H1 (cell line): ENCODE results near the gene TNF. TPM values are rescaled to one million over a fixed set of nuclear protein-coding genes. Genes with fewer than 3 reads are reported as not detected.

ENCODE experiments used
- CTCF ChIA-PET: fragments of 300-600 bp; sonication (Branson Sonifier 250); formaldehyde crosslinking; loops from one replicate; lab custom pipeline; 2021; ENCODE audit not compliant: partially characterized antibody; lab: Charles Lee
- POLR2A ChIA-PET: fragments of 300-600 bp; sonication (Branson Sonifier 250); formaldehyde crosslinking; loops from one replicate; lab custom pipeline; 2021; ENCODE audit warnings: inconsistent platforms; ENCODE audit not compliant: partially characterized antibody; lab: Charles Lee
- DNase-seq, 2 experiments: peaks; one replicate each; pipeline versions ENCODE4 v3.0.0 to v3.0.0-alpha.2; 2010 to 2022; ENCODE audit warnings: low spot score in 2 of 2, low read depth in 1 of 2, mixed read lengths in 1 of 2
- FAIRE-seq: peaks from 2 replicates; lab custom pipeline; 2011; peaks lifted over from hg19 to GRCh38; lab: Jason Lieb, UNC
- H2AFZ ChIP-seq: 2 replicates; pipeline ENCODE4 v1.8.1; 2012; ENCODE audit warnings: low read length, inconsistent platforms
- H2AK5ac ChIP-seq: 2 replicates; pipeline ENCODE4 v1.6.1; 2013; ENCODE audit warnings: low read depth, low read length
- H2BK120ac ChIP-seq: replicated peaks from 2 replicates; pipeline ENCODE3; 2013; ENCODE audit warnings: low read depth, low read length, inconsistent platforms
- H2BK12ac ChIP-seq: 2 replicates; pipeline ENCODE4 v1.6.1; 2013; ENCODE audit warnings: low read depth, low read length
- H2BK15ac ChIP-seq: 2 replicates; pipeline ENCODE4 v1.6.1; 2013; ENCODE audit warnings: low read length
- H2BK20ac ChIP-seq: 2 replicates; pipeline ENCODE4 v1.6.1; 2013; ENCODE audit warnings: low read length
- H2BK5ac ChIP-seq: 2 replicates; pipeline ENCODE4 v1.6.1; 2013; ENCODE audit warnings: low read depth, low read length
- H3K14ac ChIP-seq: 2 replicates; pipeline ENCODE4 v1.6.1; 2013; ENCODE audit warnings: inconsistent platforms; ENCODE audit not compliant: insufficient read length
- H3K18ac ChIP-seq: 2 replicates; pipeline ENCODE4 v1.6.1; 2013; ENCODE audit warnings: low read length; ENCODE audit errors: extremely low read depth
- H3K23ac ChIP-seq: 2 replicates; pipeline ENCODE4 v1.6.1; 2013; ENCODE audit warnings: inconsistent platforms; ENCODE audit not compliant: insufficient read length
- H3K23me2 ChIP-seq: 2 replicates; pipeline ENCODE4 v1.6.1; 2013; ENCODE audit warnings: low read depth, low read length
- H3K27ac ChIP-seq: 2 replicates; pipeline ENCODE4 v1.6.1; 2011; ENCODE audit warnings: low read depth, low read length, inconsistent platforms
- H3K27me3 ChIP-seq, 4 experiments: replicated peaks in 1 of 4; 1 replicate in 1 of 4; 2 replicates in 3 of 4; pipeline versions ENCODE4 v1.6.1 to v1.8.1; 2011 to 2013; ENCODE audit warnings: low read length in 3 of 4, mild to moderate bottlenecking in 3 of 4, inconsistent platforms in 2 of 4, mixed read lengths in 2 of 4, moderate library complexity in 1 of 4; ENCODE audit not compliant: control insufficient read depth in 3 of 4, insufficient read depth in 3 of 4; ENCODE audit errors: extremely low read depth in 1 of 4
- H3K36me3 ChIP-seq, 4 experiments: 2 replicates each; pipeline versions ENCODE4 v1.6.1 to v1.8.1; 2011 to 2013; ENCODE audit warnings: mild to moderate bottlenecking in 4 of 4, low read length in 3 of 4, moderate library complexity in 2 of 4, control low read depth in 1 of 4, inconsistent platforms in 1 of 4; ENCODE audit not compliant: insufficient read depth in 4 of 4, control insufficient read depth in 2 of 4
- H3K4ac ChIP-seq: replicated peaks from 2 replicates; pipeline ENCODE3; 2013; ENCODE audit warnings: low read length, low read depth, mixed read lengths, inconsistent platforms; ENCODE audit not compliant: insufficient read length
- H3K4me1 ChIP-seq, 4 experiments: replicated peaks in 1 of 4; 1 replicate in 1 of 4; 2 replicates in 3 of 4; pipeline versions ENCODE4 v1.6.1 to v1.8.1; 2011 to 2013; ENCODE audit warnings: low read length in 3 of 4, inconsistent platforms in 2 of 4, mixed read lengths in 1 of 4; ENCODE audit not compliant: insufficient read depth in 4 of 4, control insufficient read depth in 3 of 4
- H3K4me2 ChIP-seq, 2 experiments: 2 replicates each; pipeline versions ENCODE4 v1.6.1 to v1.8.1; 2011 to 2013; ENCODE audit warnings: low read depth in 2 of 2, low read length in 2 of 2, control low read depth in 1 of 2, inconsistent platforms in 1 of 2, mild to moderate bottlenecking in 1 of 2; ENCODE audit not compliant: insufficient read depth in 1 of 2
- H3K4me3 ChIP-seq, 4 experiments: fragments of 200-600, 300-600 bp in 1 of 4; sonication (generic), shearing (Covaris generic), sonication (Bioruptor Twin) in 1 of 4; 2 replicates each; pipeline versions ENCODE4 v1.5.1 to v1.8.1; 2011 to 2016; ENCODE audit warnings: low read length in 4 of 4, low read depth in 3 of 4, control low read depth in 2 of 4, inconsistent platforms in 2 of 4, mild to moderate bottlenecking in 2 of 4, mixed read lengths in 1 of 4, moderate library complexity in 1 of 4; ENCODE audit not compliant: insufficient read depth in 2 of 4; ENCODE audit errors: extremely low read depth in 1 of 4
- H3K56ac ChIP-seq: replicated peaks from 2 replicates; pipeline ENCODE3; 2013; ENCODE audit warnings: low read depth, mild to moderate bottlenecking, mixed read lengths, low read length, inconsistent platforms; ENCODE audit not compliant: insufficient read length
- H3K79me1 ChIP-seq: 2 replicates; pipeline ENCODE4 v1.6.1; 2013; ENCODE audit warnings: low read depth, low read length, control low read depth
- H3K79me2 ChIP-seq, 2 experiments: 2 replicates each; pipeline versions ENCODE4 v1.6.1 to v1.8.1; 2012 to 2013; ENCODE audit warnings: low read length in 2 of 2, mild to moderate bottlenecking in 2 of 2, inconsistent platforms in 1 of 2; ENCODE audit not compliant: insufficient read depth in 2 of 2, control insufficient read depth in 1 of 2
- H3K9ac ChIP-seq, 4 experiments: replicated peaks in 1 of 4; 1 replicate in 1 of 4; 2 replicates in 3 of 4; pipeline versions ENCODE4 v1.6.1 to v1.8.1; 2011 to 2013; ENCODE audit warnings: low read depth in 3 of 4, low read length in 3 of 4, control low read depth in 2 of 4, mild to moderate bottlenecking in 2 of 4, moderate library complexity in 2 of 4, inconsistent platforms in 1 of 4; ENCODE audit errors: extremely low read depth in 1 of 4
- H3K9me3 ChIP-seq, 2 experiments: 2 replicates each; pipeline versions ENCODE4 v1.6.1 to v1.8.1; 2012 to 2013; ENCODE audit warnings: mild to moderate bottlenecking in 2 of 2, moderate library complexity in 2 of 2, control low read depth in 1 of 2, inconsistent platforms in 1 of 2, low read depth in 1 of 2, low read length in 1 of 2, mixed read lengths in 1 of 2; ENCODE audit not compliant: insufficient read depth in 2 of 2
- H4K20me1 ChIP-seq, 2 experiments: replicated peaks in 1 of 2; 2 replicates each; pipeline versions ENCODE3 to v1.8.1; 2011 to 2013; ENCODE audit warnings: inconsistent platforms in 2 of 2, low read length in 2 of 2, mild to moderate bottlenecking in 1 of 2; ENCODE audit not compliant: insufficient read depth in 2 of 2, control insufficient read depth in 1 of 2
- H4K5ac ChIP-seq: 2 replicates; pipeline ENCODE4 v1.6.1; 2013; ENCODE audit warnings: low read length, low read depth, mixed read lengths, inconsistent platforms; ENCODE audit not compliant: insufficient read length
- H4K8ac ChIP-seq: 2 replicates; pipeline ENCODE4 v1.8.0; 2013; ENCODE audit warnings: mild to moderate bottlenecking, moderate library complexity, low read length, inconsistent platforms; ENCODE audit not compliant: insufficient read depth; ENCODE audit errors: extremely low read depth
- H4K91ac ChIP-seq: replicated peaks from 2 replicates; pipeline ENCODE3; 2013; ENCODE audit warnings: low read length, mixed read lengths, inconsistent platforms; ENCODE audit not compliant: insufficient read length
- POLR2A ChIP-seq, 2 experiments: IDR thresholded peaks; 1 replicate in 1 of 2; 2 replicates in 1 of 2; pipeline ENCODE4 v1.6.1; 2011; ENCODE audit warnings: low read depth in 2 of 2, low read length in 2 of 2, mild to moderate bottlenecking in 2 of 2; ENCODE audit errors: control extremely low read depth in 1 of 2
- YY1 ChIP-seq: IDR thresholded peaks from 2 replicates; pipeline ENCODE4 v1.6.1; 2011; ENCODE audit warnings: low read depth, mild to moderate bottlenecking, low read length
- WGBS, 2 experiments: shearing (Covaris generic) in 1 of 2; methylation state at CpG; one replicate each; pipeline versions ENCODE4 v1.1.6 to v1.1.7; 2013 to 2015; ENCODE audit warnings: low lambda C conversion rate in 2 of 2, mixed read lengths in 2 of 2, inconsistent platforms in 1 of 2, low coverage in 1 of 2, missing lambda C conversion rate in 1 of 2; ENCODE audit not compliant: insufficient replicate concordance in 2 of 2, insufficient coverage in 1 of 2, insufficient read length in 1 of 2; ENCODE audit errors: extremely low coverage in 1 of 2, missing lambda C conversion rate in 1 of 2; 5-methylcytosine and 5-hydroxymethylcytosine counted together
- polyA plus RNA-seq, 7 experiments: library from polyadenylated mRNA; depleted of rRNA in 3 of 7; stranded (reverse) in 5 of 7; unstranded in 2 of 7; fragments of >200 nt in 5 of 7; fragments of 200-250 nt in 2 of 7; gene quantifications; 1 replicate in 5 of 7; 2 replicates in 1 of 7; 4 replicates in 1 of 7; pipeline versions ENCODE4 v1.2.1 to v1.2.3, GENCODE V29; 2011 to 2013; ENCODE audit warnings: missing spikeins in 2 of 7, mixed read lengths in 2 of 7
- total RNA-seq: library from RNA; stranded (reverse); fragmentation: NEBNext Ultra II Directional; extraction: Animal tissue kit (Norgen Biotek cat#: 25700); gene quantifications from 2 replicates; pipeline ENCODE4 v1.2.1, GENCODE V29; 2021

TNF gene
- total and polyA plus RNA-seq, 2 of the 8 experiments (the other 6 are each of a cell fraction or from before 2014, with no cell fraction given) = not detected

GRCh38 chr6:31533455-31533841 is 41.9 kb upstream of the TNF start:
- 95% methylated on average over 1 of the region's 1 CpG; no CpG with 5 or more reads in 1 of the 2 experiments for WGBS, 2 experiments
- H3K79me2 ChIP-seq = peaks cover 4 to 39% of the 10 kb centered on the region in 2 experiments; a peak in 3 of 4 replicates

More at GRCh38 chr6:31533455-31533841, 41.9 kb upstream of the TNF start:
- no peak overlapping the region for H4K5ac ChIP-seq
- H2AFZ ChIP-seq = no peak overlapping the region
- H3K79me1 ChIP-seq = peaks cover 10% of the 10 kb centered on the region; the same call in 1 of the 2 replicates
- no peak overlapping the region for H2BK12ac ChIP-seq
- ChIA-PET CTCF (interaction anchor here (0.6 kb wide), 1 partner anchor 40 kb away, joined by 3 read pairs; no protein-coding TSS in a partner anchor), POLR2A (interaction anchor here (0.6 to 18.4 kb wide), 12 partner anchors 3 to 119 kb away, joined by 3 to 428 read pairs (median 4); partner anchors contain the start of genes ATP6V1G2, BAG6, DDX39B and MCCD1)
- H3K4me3 ChIP-seq = no peak overlapping the region
- H3K23ac ChIP-seq = no peak overlapping the region
- H3K18ac ChIP-seq = no peak overlapping the region
- TF ChIP-seq YY1 (no peak), POLR2A (IDR thresholded peaks at IDR 0.05; ENCODE audit: control extremely low read depth in 1 of 2, low read depth in 2 of 2, low read length in 2 of 2) (peak; percentile 24 to 64; a peak in 2 of 3 replicates)
- no peak overlapping the region for H3K4ac ChIP-seq
- H3K9ac ChIP-seq = no peak overlapping the region
- no peak overlapping the region for H3K4me2 ChIP-seq
- H3K14ac ChIP-seq = no peak overlapping the region
- no peak overlapping the region for H2BK120ac ChIP-seq
- H2BK20ac ChIP-seq = no peak overlapping the region
- DNase-seq = no peak
- H3K27ac ChIP-seq = no peak overlapping the region
- no peak overlapping the region for H4K8ac ChIP-seq
- no peak overlapping the region for H2BK5ac ChIP-seq
- H2AK5ac ChIP-seq = no peak overlapping the region
- H3K27me3 ChIP-seq = no peaks in the 10 kb centered on the region
- H3K4me1 ChIP-seq = peaks cover 1 to 5% (median 4%) of the 10 kb centered on the region in 4 experiments; a peak in 4 of 7 replicates
- H3K9me3 ChIP-seq = no peaks in the 10 kb centered on the region
- H3K56ac ChIP-seq = no peak overlapping the region
- no peak for FAIRE-seq
- H3K23me2 ChIP-seq = no peaks in the 10 kb centered on the region
- H4K91ac ChIP-seq = no peak overlapping the region
- no peak overlapping the region for H2BK15ac ChIP-seq
- peaks cover 70 to 93% (median 81%) of the 10 kb centered on the region in 4 experiments for H3K36me3 ChIP-seq
- peaks cover 37 to 41% of the 10 kb centered on the region in 2 experiments for H4K20me1 ChIP-seq
